Hepatocyte (in vitro differentiated cells): Measurements from ENCODE around the gene ETDB. TPM values are rescaled to one million over a fixed set of nuclear protein-coding genes. Genes with fewer than 3 reads are reported as not detected.
"Not testable (repeated sequence)": the region's sequence is repeated elsewhere in the genome, so short reads cannot be mapped to it uniquely, and the experiment has no call there.

Source experiments
- DNase-seq: peaks from one replicate; pipeline ENCODE4 v3.0.0-alpha.2; 2016; ENCODE audit warnings: low spot score
- H2AFZ ChIP-seq: fragments of 200-600 bp; sonication (generic); 2 replicates; pipeline ENCODE4 v1.6.0; 2016; ENCODE audit warnings: antibody characterized with exemption, mild to moderate bottlenecking
- H3K27ac ChIP-seq: fragments of 200-600 bp; sonication (generic); 2 replicates; pipeline ENCODE4 v1.5.1; 2016; ENCODE audit warnings: mild to moderate bottlenecking
- H3K27me3 ChIP-seq: fragments of 200-600 bp; sonication (generic); 2 replicates; pipeline ENCODE4 v1.6.1; 2016
- H3K36me3 ChIP-seq: fragments of 200-600 bp; sonication (generic); replicated peaks from 2 replicates; pipeline ENCODE4 v1.5.1; 2016; ENCODE audit warnings: low read depth; ENCODE audit not compliant: insufficient read depth
- H3K4me1 ChIP-seq: fragments of 200-600 bp; sonication (generic); 2 replicates; pipeline ENCODE4 v1.5.1; 2016; ENCODE audit warnings: mild to moderate bottlenecking, moderate library complexity; ENCODE audit not compliant: insufficient read depth
- H3K4me2 ChIP-seq: fragments of 200-600 bp; sonication (generic); 2 replicates; pipeline ENCODE4 v1.6.0; 2016
- H3K4me3 ChIP-seq: fragments of 200-600 bp; sonication (generic); 2 replicates; pipeline ENCODE4 v1.5.1; 2016; ENCODE audit warnings: mild to moderate bottlenecking
- H3K79me2 ChIP-seq: fragments of 200-600 bp; sonication (generic); 2 replicates; pipeline ENCODE4 v1.6.0; 2017; ENCODE audit warnings: mild to moderate bottlenecking
- H3K9me2 ChIP-seq: fragments of 200-600 bp; sonication (generic); replicated peaks from 2 replicates; pipeline ENCODE4 v1.6.0; 2017; ENCODE audit warnings: mild to moderate bottlenecking; ENCODE audit not compliant: insufficient read depth
- H3K9me3 ChIP-seq: fragments of 200-600 bp; sonication (generic); 2 replicates; pipeline ENCODE4 v1.5.1; 2016; ENCODE audit warnings: low read depth, mild to moderate bottlenecking
- H4K20me1 ChIP-seq: fragments of 200-600 bp; sonication (generic); 2 replicates; pipeline ENCODE4 v1.6.0; 2016; ENCODE audit warnings: mild to moderate bottlenecking; ENCODE audit not compliant: insufficient read depth, poor library complexity, severe bottlenecking
- CTCF ChIP-seq: fragments of 200-600 bp; sonication (generic); IDR thresholded peaks from 2 replicates; pipeline ENCODE4 v1.5.1; 2016; ENCODE audit warnings: antibody characterized with exemption, mild to moderate bottlenecking; ENCODE audit not compliant: poor library complexity
- EZH2 ChIP-seq: fragments of 200-600 bp; sonication (generic); IDR thresholded peaks from 2 replicates; pipeline ENCODE4 v1.6.1; 2016; ENCODE audit warnings: antibody characterized with exemption, mild to moderate bottlenecking, borderline replicate concordance
- EZH2phosphoT487 ChIP-seq: fragments of 200-600 bp; sonication (generic); IDR thresholded peaks from one replicate; pipeline ENCODE4 v1.6.1; 2018; ENCODE audit warnings: antibody characterized with exemption, mild to moderate bottlenecking, low read depth, moderate library complexity; ENCODE audit not compliant: unreplicated experiment, severe bottlenecking
- WGBS: methylation state at CpG from one replicate; pipeline ENCODE4 v1.1.6; 2016; ENCODE audit warnings: low lambda C conversion rate; ENCODE audit errors: missing lambda C conversion rate; 5-methylcytosine and 5-hydroxymethylcytosine counted together
- polyA plus RNA-seq: library from polyadenylated mRNA; unstranded; fragments of >200 nt; fragmentation: Nextera tagmentation; extraction: Ambion mirVana; gene quantifications from 2 replicates; pipeline ENCODE4 v1.2.1, GENCODE V29; 2016
- total RNA-seq: library from RNA; depleted of rRNA; stranded (reverse); fragments of >200 nt; gene quantifications from 2 replicates; pipeline ENCODE4 v1.2.3, GENCODE V29; 2014

ETDB gene
- total RNA-seq, result not detected in 2 replicates
- polyA plus RNA-seq, result not detected in 2 replicates

- H3K36me3 ChIP-seq, H3K4me1 ChIP-seq, H3K27me3 ChIP-seq, H3K79me2 ChIP-seq, H3K9me3 ChIP-seq, H4K20me1 ChIP-seq, DNase-seq, H3K9me2 ChIP-seq, H3K4me3 ChIP-seq, H2AFZ ChIP-seq, H3K4me2 ChIP-seq, H3K27ac ChIP-seq: not testable (repeated sequence)
- no CpG with 5 or more reads among the region's 1 CpG for WGBS
Measured at GRCh38 chrX:135120056-135120576, at the start of gene ETDB. Gene ETDB, minus strand, starts transcription at chrX:135120526. Its CDS starts 1,265 bp downstream, at chrX:135119261.

- H3K27ac ChIP-seq, H3K79me2 ChIP-seq, H3K27me3 ChIP-seq, H3K4me2 ChIP-seq, DNase-seq, H4K20me1 ChIP-seq, H2AFZ ChIP-seq, H3K4me1 ChIP-seq, H3K4me3 ChIP-seq, H3K9me3 ChIP-seq, H3K9me2 ChIP-seq, H3K36me3 ChIP-seq: not testable (repeated sequence)
- 69% methylated on average over 3 of the region's 3 CpGs for WGBS
Measured at GRCh38 chrX:135169534-135169933, 49.2 kb upstream of the ETDB start.

GRCh38 chrX:135168486-135168885 lies 48.2 kb upstream of the ETDB start:
- TF ChIP-seq CTCF (no peak), EZH2phosphoT487 (no peak), EZH2 (no peak)
- no peaks in the 10 kb centered on the region for H3K9me2 ChIP-seq
- H2AFZ ChIP-seq, result no peak overlapping the region
- H3K27ac ChIP-seq, result no peak overlapping the region
- H3K36me3 ChIP-seq, result no peaks in the 10 kb centered on the region
- no peaks in the 10 kb centered on the region for H3K79me2 ChIP-seq
- no peaks in the 10 kb centered on the region for H4K20me1 ChIP-seq
- no peak overlapping the region for H3K4me2 ChIP-seq
- no peak for DNase-seq
- no peaks in the 10 kb centered on the region for H3K27me3 ChIP-seq
- H3K9me3 ChIP-seq, result no peaks in the 10 kb centered on the region
- H3K4me3 ChIP-seq, result no peak overlapping the region
- H3K4me1 ChIP-seq, result no peaks in the 10 kb centered on the region
- 70% methylated on average over 3 of the region's 3 CpGs for WGBS

GRCh38 chrX:135154688-135155087 lies 34.4 kb upstream of the ETDB start:
- not testable (repeated sequence) for H3K4me2 ChIP-seq, H2AFZ ChIP-seq, DNase-seq, H3K9me2 ChIP-seq, H3K4me1 ChIP-seq, H3K9me3 ChIP-seq, H4K20me1 ChIP-seq, H3K79me2 ChIP-seq, H3K27me3 ChIP-seq, H3K36me3 ChIP-seq, H3K4me3 ChIP-seq, H3K27ac ChIP-seq
- no CpG with 5 or more reads among the region's 3 CpGs for WGBS

GRCh38 chrX:135126145-135126544 lies 5.8 kb upstream of the ETDB start:
- WGBS, result no CpG with 5 or more reads among the region's 6 CpGs
- H2AFZ ChIP-seq, H3K27me3 ChIP-seq, H3K4me3 ChIP-seq, H3K9me3 ChIP-seq, H3K79me2 ChIP-seq, H3K36me3 ChIP-seq, H3K4me1 ChIP-seq, DNase-seq, H3K27ac ChIP-seq, H3K9me2 ChIP-seq, H3K4me2 ChIP-seq, H4K20me1 ChIP-seq: not testable (repeated sequence)

GRCh38 chrX:135116064-135116463 lies 4.3 kb downstream of the ETDB start:
- not testable (repeated sequence) for H3K27ac ChIP-seq, H3K79me2 ChIP-seq, H3K27me3 ChIP-seq, H3K4me2 ChIP-seq, H2AFZ ChIP-seq, H3K9me2 ChIP-seq, H3K9me3 ChIP-seq, H3K4me1 ChIP-seq, H3K4me3 ChIP-seq, DNase-seq, H4K20me1 ChIP-seq, H3K36me3 ChIP-seq
- no CpG with 5 or more reads among the region's 2 CpGs for WGBS
